Sciatic nerve (tissue), 2 donors: Measurements from ENCODE around the gene PLAC1. TPM values are rescaled to one million over a fixed set of nuclear protein-coding genes. Genes with fewer than 3 reads are reported as not detected.

Experiments
- ATAC-seq: fragments of 200-7000 bp; cut with Tn5 transposase; one replicate; pipeline ENCODE4 v1.9.1; 2020; ENCODE audit warnings: mild to moderate bottlenecking, moderate library complexity
- DNase-seq: peaks from one replicate; pipeline ENCODE4 v3.0.0-alpha.2; 2020; ENCODE audit warnings: low spot score
- intact Hi-C: fragments of 100-400 bp; cut with DNase I; formaldehyde crosslinking; loops from one replicate; pipeline ENCODE4 v1.14.2; 2022
- total RNA-seq: library from RNA; stranded (reverse); fragmentation: NEBNext Ultra II Directional; extraction: Animal tissue kit (Norgen Biotek cat#: 25700); gene quantifications from one replicate; pipeline ENCODE4 v1.2.1, GENCODE V29; 2021
- donor health status: DM: no; HTN: no; CAD: no.
- donor health status: DM: no; HTN: no; CAD: no.

Gene PLAC1
- total RNA-seq, 1 donor from 2014 or later: not detected

DNA sequence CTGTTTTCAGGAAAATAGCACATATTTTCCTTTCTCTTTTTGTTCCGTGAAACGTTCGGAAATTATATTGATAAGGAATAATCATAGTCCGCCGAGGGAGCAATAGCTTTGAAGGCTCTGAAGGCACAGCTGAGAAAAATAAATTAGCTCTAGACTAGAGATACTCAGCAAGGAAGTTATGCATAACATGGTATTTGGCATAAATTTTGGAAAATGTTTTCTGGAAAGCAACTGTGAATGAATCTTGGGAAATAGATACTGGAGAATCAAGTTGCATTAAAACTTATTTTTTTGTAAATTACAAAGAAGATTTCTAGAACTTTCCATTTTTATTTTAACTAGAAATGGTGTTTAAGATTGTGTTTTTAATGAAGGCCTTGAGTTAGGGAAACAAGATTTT is 105.9 kb downstream of the PLAC1 start:
- intact Hi-C loops: no loop called here
- DNase-seq (no peak), ATAC-seq (no peak)

DNA sequence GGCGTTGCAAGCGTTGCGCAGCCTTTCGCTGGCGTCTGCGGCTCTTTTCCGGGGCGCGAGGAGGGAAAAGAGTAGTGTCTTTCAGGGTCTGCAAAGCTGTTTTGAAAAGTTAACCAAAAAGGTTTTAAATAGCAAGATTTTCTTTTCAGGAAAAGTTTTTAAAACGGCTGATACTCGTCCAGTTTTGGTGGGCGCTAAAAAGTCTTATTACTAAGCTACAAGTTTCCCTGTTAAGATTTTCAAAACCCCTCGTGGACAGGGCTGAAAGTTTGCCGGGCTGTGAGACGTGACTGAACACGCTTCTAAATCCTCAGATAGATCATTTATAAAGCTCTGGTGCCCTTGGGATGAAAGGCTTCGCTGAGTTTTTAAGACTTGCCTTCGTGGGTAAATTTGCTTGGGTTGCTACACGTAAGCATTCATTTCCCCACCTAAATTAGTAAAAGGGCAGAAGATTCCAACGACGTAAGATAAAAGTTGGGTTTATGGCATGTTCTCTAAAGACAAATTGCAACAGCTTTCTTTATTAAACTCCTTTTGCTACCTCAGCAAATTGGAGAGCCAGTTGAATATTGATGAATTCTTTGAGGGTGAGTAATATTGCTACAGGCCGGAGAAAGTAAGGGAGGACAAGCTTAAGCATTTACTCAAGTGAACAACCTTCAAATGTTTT is 106.8 kb downstream of the PLAC1 start:
- ATAC-seq (no peak), DNase-seq (no peak)
- intact Hi-C loops: no loop called here

DNA sequence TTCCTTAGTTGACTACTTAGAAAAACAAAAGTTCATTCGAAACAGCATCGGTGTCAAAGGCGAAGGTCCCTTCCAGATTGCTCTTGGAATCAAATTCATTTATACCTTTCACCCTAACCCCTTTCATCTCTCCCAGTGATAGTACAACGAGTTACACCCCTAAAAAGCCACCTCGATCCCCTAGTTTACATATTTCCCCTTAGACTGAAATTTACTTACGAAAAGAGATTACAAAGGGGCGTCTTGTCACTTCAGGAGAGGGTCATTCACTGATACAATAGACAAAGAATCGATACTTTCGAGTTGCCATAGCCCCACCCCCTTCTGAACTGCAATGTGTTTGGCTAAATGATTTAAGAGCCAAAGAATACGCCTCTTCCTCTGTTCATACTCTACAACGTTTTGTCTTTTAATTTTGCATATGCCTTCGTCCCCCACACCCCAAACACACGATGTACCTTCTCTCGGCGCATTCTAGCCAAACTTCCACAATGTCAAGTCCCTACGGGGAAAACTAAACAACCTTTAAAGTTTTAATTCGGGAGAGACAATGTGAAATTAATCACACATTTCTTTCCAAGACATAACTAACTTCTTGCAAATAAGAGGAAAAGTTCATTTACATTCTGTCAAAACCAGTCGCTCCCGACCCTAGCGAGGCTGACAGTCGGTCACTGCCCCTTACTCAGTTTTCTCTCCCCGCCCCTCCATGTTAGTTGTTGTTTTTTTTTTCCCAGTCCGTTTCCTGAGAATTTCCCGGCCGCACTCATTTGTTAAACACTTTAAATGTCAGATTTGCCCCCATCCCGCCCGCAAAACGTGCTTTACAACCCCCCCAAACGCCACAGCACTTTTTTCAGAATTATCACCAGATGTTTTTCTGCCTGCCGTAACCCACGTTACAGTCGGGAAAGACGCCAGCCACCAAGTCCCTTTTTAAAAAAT is 109.7 kb downstream of the PLAC1 start:
- DNase-seq (no peak), ATAC-seq (no peak)
- intact Hi-C loops: no loop called here

DNA sequence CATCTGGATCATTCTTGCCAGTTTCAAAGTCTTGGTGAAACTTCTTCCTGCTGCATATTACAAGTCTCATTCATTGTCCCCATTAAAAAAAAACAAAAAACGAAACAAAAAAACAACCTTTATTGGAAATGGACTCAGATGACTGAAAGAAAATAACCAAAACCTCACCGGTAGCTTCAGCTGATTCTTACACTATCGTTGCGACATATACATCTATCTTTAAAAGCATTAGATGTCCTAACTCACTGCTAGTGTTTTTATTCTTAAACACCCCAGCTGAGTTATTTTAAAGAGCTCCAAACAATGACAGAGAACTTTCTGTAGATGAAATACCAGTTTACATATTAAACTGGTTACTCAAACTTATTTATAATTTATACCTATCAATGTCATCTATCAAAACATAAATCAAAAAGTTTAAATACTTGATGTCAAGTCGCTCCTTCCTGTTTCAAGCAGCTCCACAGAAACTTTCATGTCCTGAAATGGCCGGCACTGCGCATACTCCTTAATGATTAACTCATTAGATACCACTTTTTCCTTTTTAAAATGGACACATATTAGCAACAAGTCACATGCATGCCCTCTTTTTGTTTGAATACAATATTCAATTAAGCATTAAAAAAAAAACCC is 111.1 kb downstream of the PLAC1 start:
- intact Hi-C loops: no loop called here
- no peak for ATAC-seq
- no peak for DNase-seq

DNA sequence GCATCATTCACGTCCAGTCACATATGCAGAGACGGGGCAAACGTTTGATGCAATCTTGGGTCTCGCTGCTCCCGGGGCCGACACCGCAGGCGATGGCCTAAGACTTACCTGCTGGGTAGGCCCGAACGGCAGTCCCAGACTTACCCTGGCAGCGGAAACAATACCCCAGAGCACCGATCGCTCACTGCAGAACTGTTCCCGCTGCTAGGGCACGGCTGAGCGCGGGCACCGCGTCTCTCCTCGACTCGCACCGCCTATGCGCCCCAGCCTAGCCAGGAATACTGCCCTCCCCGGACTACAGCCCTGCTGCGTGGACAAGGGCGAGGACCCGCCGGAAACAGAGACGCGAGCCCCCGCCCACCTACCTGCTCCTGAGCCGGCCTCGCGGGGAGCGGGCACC is 112.1 kb downstream of the PLAC1 start:
- intact Hi-C loops: no loop called here

DNA sequence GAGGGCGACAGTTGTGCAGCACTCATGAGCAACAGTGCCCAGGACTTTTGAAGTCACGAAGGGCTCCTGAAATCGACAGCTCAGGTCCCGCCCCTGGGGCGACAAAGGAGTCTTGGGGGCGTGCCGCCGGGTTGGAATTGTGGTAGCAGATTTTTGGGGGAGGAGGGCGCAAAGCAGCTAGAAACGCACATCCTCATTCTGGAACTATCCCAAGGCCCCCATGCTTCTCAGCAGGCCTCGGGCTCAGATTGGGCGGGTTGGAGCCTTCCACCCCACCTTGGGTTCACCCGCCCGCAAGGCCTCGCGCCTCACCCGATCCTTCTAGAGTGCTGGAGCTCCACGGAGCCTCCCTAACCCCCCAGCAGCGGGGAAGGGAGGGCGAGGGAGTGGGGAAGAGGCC is 112.8 kb downstream of the PLAC1 start:
- ATAC-seq: no peak
- intact Hi-C loops: no loop called here
- no peak for DNase-seq

More for the DNA sequence above, 112.1 kb downstream of the PLAC1 start:
- DNase-seq (no peak), ATAC-seq (no peak)

DNA sequence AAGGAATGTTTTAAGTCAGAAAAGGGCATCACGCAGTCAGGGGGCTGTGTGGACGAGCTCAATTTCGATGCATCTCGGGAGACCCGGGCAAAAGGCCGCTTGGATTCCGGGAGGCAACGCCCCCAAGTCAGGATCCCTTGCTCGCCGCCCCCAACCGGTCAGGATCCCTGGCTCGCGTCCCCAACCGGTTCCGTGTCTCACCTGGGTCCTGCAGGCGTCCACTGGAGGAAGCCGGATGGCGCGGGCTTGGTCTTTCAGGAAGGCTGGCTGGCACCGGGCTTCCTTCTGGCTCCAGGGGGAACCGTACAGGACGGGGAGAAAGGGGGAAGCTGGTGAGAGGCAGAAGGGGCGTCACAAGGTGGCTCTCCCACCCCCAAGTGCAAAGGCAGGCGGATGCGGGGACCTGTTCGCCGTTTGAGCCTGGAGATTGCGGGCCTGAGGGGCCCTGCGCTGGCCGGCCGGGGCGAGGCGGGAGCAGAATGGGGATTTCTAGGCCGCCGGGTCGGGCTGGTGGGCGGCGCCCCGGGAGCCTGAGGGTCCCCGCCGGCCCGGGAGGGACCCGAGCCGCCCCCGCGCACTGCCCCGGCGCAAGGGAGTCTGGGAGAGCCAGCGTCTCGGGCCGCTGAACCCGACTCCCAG is 113.6 kb downstream of the PLAC1 start:
- ATAC-seq: peak; percentile 13
- intact Hi-C loops: no loop called here
- no peak for DNase-seq

DNA sequence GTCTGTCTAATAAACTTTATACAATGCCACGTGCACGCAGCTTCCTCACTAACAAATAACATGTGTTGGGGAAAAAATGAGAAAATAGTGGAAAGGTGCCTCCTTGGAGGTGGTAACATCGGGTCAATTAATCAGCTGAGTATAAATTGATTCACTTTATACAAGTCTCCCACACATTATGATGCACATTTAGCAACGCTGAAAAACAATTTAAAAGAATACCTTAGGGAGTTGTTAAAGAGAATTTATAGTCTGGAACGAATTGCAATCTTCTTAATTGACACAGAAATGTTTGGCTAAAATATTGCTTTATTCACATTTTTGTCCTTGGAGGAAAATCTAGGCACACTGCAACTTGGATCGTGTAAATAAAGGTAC is 114.1 kb downstream of the PLAC1 start:
- no peak for DNase-seq
- no peak for ATAC-seq
- intact Hi-C loops: no loop called here

DNA sequence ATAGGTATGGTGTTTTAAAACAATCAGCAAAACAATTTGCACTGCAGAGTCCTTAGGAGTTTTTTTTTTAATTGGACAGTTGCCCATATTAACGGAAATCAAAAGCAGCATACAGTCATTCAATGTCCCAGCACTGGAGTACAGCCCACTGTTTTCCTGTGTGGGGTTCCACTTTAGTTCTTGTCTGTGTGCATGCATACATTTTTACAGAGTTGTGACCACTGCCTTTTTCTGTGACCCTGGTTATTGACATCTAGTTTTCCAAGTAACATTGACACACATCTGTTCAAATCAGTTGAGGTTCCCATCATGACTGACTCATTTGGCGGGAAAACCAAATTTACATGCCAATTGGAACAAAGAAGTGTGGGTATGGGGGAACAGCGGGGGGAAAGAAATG is 115.0 kb downstream of the PLAC1 start:
- DNase-seq (no peak), ATAC-seq (no peak)
- intact Hi-C loops: no loop called here

DNA sequence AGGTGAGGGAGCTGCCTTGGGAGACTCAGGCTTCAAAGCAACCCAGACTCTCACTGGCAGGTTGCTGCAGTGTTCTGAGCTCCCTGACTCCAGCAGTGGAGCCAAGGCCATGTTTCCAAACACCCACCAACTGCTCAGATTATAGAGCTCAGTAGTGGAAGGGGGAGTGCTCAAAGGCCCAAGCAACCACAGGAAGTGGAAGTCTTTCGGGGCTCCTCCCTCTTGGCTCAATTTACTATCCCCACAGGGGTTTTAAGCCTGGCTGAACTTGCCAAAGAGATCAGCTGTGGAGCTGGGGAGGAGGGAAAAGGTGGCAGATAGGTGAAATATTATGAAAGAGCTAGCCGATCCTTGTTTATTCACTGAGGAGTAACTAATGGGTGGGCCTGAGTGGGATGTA is 115.8 kb downstream of the PLAC1 start:
- peak; percentile 73 for ATAC-seq
- no peak for DNase-seq
- intact Hi-C loops: no loop called here

DNA sequence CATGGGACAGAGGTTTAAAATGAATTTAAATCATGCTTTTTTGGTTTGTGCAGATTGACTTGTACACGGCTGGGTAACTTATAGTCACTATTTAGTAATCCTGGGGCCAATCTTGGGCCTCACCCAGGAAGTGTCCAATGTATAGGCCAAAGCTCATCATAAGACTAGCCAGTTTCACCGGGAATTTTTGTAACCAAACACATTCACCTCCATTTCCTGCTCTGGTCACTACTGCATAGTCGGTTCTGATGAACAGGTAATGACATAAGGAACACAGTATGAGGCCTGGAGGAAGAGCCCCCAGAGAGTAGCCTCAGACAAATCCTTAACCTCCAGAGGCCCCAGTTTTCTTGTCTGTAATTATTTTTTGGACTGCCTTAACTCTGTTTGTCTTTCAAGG is 116.4 kb downstream of the PLAC1 start:
- ATAC-seq: no peak
- no peak for DNase-seq
- intact Hi-C loops: no loop called here

DNA sequence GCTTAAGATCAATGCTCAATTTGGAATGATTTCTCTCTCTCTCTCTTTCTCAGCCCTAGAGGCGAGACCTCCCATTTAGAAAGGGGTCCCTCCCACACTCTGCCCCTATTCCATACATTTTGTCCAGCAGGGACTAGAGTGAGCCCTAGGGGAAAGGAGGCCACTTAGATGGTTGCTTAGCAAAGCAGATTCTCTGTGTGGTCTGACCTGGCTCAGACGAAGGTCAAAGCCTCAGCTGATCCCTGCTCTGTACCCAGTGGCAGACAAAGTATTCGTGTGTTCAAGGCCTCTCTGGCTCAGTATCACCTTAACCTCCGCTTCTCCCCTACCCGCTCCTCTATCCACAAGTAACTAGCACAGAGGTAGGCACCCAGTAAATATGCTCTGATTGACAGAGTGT is 120.0 kb downstream of the PLAC1 start:
- DNase-seq: no peak
- intact Hi-C loops: no loop called here

DNA sequence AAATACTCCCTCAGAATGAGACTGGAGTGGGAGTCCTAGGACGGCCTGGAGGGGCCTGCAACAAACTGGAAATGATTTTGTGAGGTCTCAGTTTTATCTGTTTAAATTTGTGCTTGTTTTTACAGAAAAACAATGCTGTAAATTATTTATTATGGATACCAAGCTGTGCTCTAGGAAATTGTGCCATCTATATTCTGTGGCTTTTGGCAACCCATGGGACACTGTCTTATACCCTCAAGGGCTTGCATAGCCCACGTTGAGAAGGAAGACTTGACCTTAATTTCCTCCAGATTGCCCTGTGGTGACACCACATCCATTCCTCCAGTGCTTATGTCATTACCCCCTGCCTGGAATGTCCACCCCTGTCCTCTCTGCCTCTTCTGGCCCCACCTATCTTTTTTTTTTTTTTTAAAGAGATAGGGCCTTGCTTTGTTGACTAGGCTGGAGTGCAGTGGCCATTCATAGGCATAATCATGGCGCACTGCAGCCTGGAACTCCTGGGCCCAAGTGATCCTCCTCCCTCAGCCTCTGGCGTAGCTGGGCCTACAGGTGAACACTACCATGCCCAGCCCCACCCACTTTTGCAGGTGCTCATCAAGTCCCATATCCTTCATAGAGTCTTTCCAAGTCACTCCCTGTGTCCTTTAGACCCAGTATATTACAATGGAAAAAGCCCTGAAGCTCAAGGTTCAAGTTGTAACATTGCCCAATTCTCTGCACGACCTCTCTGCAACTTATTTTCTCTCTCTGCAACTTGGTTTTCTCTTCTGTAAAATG is 120.9 kb downstream of the PLAC1 start:
- intact Hi-C loops: no loop called here
- ATAC-seq (peak; percentile 61), DNase-seq (no peak)

More for the DNA sequence above, 120.0 kb downstream of the PLAC1 start:
- no peak for ATAC-seq

DNA sequence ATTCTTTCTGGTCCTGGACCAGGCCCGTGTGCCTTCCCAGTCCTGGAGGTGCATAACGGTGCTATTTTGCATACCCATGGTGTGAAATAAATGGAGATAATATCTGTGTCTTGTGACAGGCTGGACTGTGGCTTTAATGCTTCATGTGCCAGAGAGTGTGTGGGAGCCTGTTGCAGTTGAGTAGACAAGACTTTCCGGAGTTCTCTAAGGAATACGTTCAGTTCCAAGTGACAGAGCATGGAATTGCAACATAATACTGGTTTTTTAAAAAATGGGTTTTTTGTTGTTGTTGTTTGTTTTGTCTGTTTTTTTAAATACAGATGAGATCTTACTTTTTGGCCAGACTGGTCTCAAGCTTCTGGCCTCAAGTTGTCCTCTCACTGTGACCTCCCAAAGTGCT is 124.3 kb downstream of the PLAC1 start:
- DNase-seq: no peak
- ATAC-seq: peak; percentile 36
- intact Hi-C loops: no loop called here

DNA sequence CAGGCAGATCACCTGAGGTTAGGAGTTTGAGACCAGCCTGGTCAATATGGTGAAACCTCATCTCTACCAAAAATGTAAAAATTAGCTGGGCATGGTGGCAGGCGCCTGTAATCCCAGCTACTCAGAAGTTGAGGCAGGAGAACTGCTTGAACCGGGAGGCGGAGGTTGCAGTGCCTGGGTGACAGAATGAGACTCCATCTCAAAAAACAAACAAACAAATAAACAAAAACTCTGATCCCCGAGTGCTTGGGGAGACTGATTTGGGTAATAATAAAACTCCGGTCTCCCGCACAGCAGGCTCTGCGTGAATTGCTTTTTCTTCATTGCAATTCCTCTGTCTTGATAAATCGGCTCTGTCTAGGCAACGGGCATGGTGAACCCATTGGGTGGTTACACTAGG is 124.9 kb downstream of the PLAC1 start:
- intact Hi-C loops: no loop called here
- no peak for DNase-seq
- ATAC-seq: no peak

DNA sequence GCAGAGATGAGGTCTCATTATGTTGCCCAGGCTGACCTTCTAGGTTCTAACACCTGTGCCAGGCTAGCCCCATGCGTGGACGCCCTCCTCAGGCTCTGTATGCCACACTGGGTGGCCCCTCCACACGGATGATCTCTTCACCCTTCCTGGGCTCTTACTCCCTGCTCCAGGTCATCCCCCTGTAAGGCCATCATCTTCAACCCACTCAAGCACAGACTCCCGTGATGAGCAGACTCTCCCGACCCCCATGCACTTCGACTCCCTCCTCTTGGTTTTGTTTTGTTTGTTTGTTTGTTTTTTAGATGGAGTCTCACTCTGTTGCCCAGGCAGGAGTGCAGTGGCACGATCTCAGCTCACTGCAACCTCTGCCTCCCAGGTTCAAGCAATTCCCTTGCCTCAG is 127.4 kb downstream of the PLAC1 start:
- no peak for ATAC-seq
- DNase-seq: no peak
- intact Hi-C loops: no loop called here

DNA sequence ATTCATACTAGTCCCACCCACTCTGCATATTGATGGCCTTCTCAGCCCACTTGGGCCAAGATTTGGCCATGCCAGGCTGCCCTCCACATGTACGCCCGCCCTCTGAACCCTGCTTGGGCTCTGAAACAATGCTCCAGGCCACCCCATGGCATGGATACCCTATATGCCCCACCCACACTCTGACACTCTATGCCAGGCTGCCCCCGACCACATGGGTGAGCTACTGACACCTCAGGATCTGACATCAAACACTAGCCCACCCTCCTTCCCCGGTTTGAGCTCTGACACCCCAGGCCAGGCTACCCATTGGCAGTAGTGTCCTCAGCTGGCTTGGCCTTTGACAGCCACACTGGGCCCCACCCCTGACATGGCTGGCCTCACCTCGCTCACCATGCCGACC is 128.8 kb downstream of the PLAC1 start:
- intact Hi-C loops: no loop called here
- ATAC-seq (peak; percentile 17), DNase-seq (no peak)

DNA sequence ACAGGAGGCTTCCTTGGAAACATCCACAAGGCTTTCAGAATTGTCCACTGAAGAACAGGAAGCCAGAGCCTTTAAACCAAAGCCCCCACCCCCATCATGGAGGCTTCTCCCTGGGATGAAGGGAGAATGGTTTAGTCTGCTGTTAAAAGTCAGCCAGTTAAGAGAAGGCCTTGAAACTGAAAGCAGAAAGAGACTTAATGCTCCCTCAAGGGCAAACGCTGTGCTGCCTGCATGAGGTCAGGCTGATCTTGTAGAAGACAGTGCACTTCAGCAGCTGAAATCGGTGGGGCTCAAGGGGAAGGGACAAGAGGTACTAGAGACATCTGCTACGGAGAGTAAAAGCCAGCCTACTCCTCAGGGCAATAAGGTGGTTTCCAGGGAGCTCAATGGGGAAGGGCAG is 129.3 kb downstream of the PLAC1 start:
- ATAC-seq (peak; percentile 24), DNase-seq (no peak)
- intact Hi-C loops: no loop called here

DNA sequence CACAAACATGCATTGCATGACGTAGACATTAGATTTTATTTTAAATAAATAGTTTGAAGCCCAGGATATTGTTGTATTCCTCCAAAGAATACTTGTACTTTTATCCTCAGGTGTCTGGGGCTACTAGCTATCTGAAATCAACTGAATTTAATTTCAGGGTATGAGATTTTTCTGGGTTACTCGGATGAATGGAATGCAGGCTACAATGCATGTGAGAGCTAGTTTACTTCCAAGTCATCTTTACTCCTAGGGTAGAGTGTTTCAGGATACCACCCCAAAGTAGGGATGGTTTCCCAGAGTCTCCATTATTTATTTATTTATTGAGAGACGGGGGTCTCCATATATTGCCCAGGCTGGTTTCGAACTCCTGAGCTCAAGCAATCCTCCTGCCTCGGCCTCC is 131.9 kb downstream of the PLAC1 start:
- DNase-seq (no peak), ATAC-seq (no peak)
- intact Hi-C loops: no loop called here
